SU-DHL-6 (cell line): Measurements from ENCODE around the gene FAM3D.

Source experiments
- H2AFZ ChIP-seq: fragments of 200-600 bp; sonication (generic); 2 replicates; pipeline ENCODE4 v1.6.1; 2014; ENCODE audit warnings: low read depth, mild to moderate bottlenecking, moderate library complexity, mixed read lengths, antibody characterized with exemption, low read length; ENCODE audit not compliant: severe bottlenecking
- H3F3A ChIP-seq: fragments of 200-600 bp; shearing (Covaris generic); 2 replicates; pipeline ENCODE4 v1.6.0; 2016; ENCODE audit warnings: antibody characterized with exemption, mild to moderate bottlenecking; ENCODE audit not compliant: insufficient read depth
- H3K27ac ChIP-seq: fragments of 200-600 bp; sonication (generic); 2 replicates; pipeline ENCODE4 v1.5.1; 2016; ENCODE audit warnings: low read depth, mild to moderate bottlenecking, low read length, moderate library complexity, mixed read lengths
- H3K27me3 ChIP-seq: fragments of 200-600 bp; sonication (generic), shearing (Covaris generic); 2 replicates; pipeline ENCODE4 v1.6.0; 2014; ENCODE audit warnings: mild to moderate bottlenecking, low read length
- H3K36me3 ChIP-seq: fragments of 200-600 bp; sonication (generic); 2 replicates; pipeline ENCODE4 v1.6.1; 2014; ENCODE audit warnings: mild to moderate bottlenecking, low read length, mixed read lengths
- H3K4me2 ChIP-seq: fragments of 300-600, 200-600 bp; shearing (Covaris generic), sonication (generic); 2 replicates; pipeline ENCODE4 v1.6.0; 2014; ENCODE audit warnings: low read length, low read depth, mild to moderate bottlenecking; ENCODE audit not compliant: poor library complexity, severe bottlenecking
- H3K4me3 ChIP-seq: fragments of 200-600 bp; sonication (generic); 2 replicates; pipeline ENCODE4 v1.5.1; 2014; ENCODE audit warnings: antibody characterized with exemption, low read length, mild to moderate bottlenecking, mixed read lengths; ENCODE audit not compliant: insufficient read depth, poor library complexity, severe bottlenecking
- H3K79me2 ChIP-seq: fragments of 200-600 bp; sonication (generic); 2 replicates; pipeline ENCODE4 v1.6.1; 2014; ENCODE audit warnings: mild to moderate bottlenecking, low read length, moderate library complexity; ENCODE audit not compliant: insufficient read depth
- H3K9ac ChIP-seq: fragments of 200-600 bp; sonication (generic); 2 replicates; pipeline ENCODE4 v1.7.0; 2014; ENCODE audit warnings: mild to moderate bottlenecking, low read length
- H3K9me2 ChIP-seq: fragments of 200-600 bp; sonication (generic); replicated peaks from 2 replicates; pipeline ENCODE4 v1.6.1; 2014; ENCODE audit warnings: low read length; ENCODE audit not compliant: insufficient read depth
- H3K9me3 ChIP-seq: fragments of 200-600 bp; sonication (generic); 2 replicates; pipeline ENCODE4 v1.6.1; 2014; ENCODE audit warnings: low read length, mixed read lengths; ENCODE audit not compliant: insufficient read depth
- H4K20me1 ChIP-seq: fragments of 200-600 bp; sonication (generic); 2 replicates; pipeline ENCODE4 v1.6.1; 2014; ENCODE audit warnings: low read depth, mild to moderate bottlenecking, antibody characterized with exemption, low read length, moderate library complexity, mixed read lengths
- CTCF ChIP-seq: fragments of 200-600 bp; sonication (generic); IDR thresholded peaks from one replicate; pipeline ENCODE4 v1.5.1; 2017; ENCODE audit warnings: antibody characterized with exemption, mild to moderate bottlenecking, low read length, moderate library complexity; ENCODE audit not compliant: insufficient read depth, poor library complexity, severe bottlenecking
- EZH2phosphoT487 ChIP-seq: fragments of 200-600 bp; sonication (generic), shearing (Covaris generic); conservative IDR thresholded peaks from 2 replicates; pipeline ENCODE4 v1.6.1; 2018; ENCODE audit warnings: mild to moderate bottlenecking, antibody characterized with exemption, low read length, moderate library complexity, mixed read lengths

The FAM3D gene

GRCh38 chr3:58667704-58668103 lies 1.1 kb upstream of the FAM3D start:
- Histone ChIP-seq H2AFZ (no peak overlapping the region), H3K79me2 (no peaks in the 10 kb centered on the region), H4K20me1 (no peaks in the 10 kb centered on the region), H3K9me2 (no peaks in the 10 kb centered on the region), H3K9me3 (no peaks in the 10 kb centered on the region), H3K9ac (no peak overlapping the region), H3K27ac (no peak overlapping the region), H3K27me3 (no peaks in the 10 kb centered on the region), H3K4me2 (no peak overlapping the region), H3K36me3 (no peaks in the 10 kb centered on the region), H3K4me3 (no peak overlapping the region), H3F3A (no peaks in the 10 kb centered on the region)
- TF ChIP-seq EZH2phosphoT487 (no peak), CTCF (no peak)

GRCh38 chr3:58667229-58667628 lies 655 bp upstream of the FAM3D start:
- Histone ChIP-seq H3K36me3 (no peaks in the 10 kb centered on the region), H3K9me3 (no peaks in the 10 kb centered on the region), H3F3A (no peaks in the 10 kb centered on the region), H3K27ac (no peak overlapping the region), H2AFZ (no peak overlapping the region), H3K4me3 (no peak overlapping the region), H3K4me2 (no peak overlapping the region), H4K20me1 (no peaks in the 10 kb centered on the region), H3K9ac (no peak overlapping the region), H3K79me2 (no peaks in the 10 kb centered on the region), H3K27me3 (no peaks in the 10 kb centered on the region), H3K9me2 (no peaks in the 10 kb centered on the region)
- TF ChIP-seq CTCF (no peak), EZH2phosphoT487 (no peak)

GRCh38 chr3:58665405-58665804 lies 1.2 kb downstream of the FAM3D start:
- Histone ChIP-seq H3K27me3 (no peaks in the 10 kb centered on the region), H3K9ac (no peak overlapping the region), H4K20me1 (no peaks in the 10 kb centered on the region), H3K27ac (no peak overlapping the region), H3K9me2 (no peaks in the 10 kb centered on the region), H2AFZ (no peak overlapping the region), H3F3A (no peaks in the 10 kb centered on the region), H3K36me3 (no peaks in the 10 kb centered on the region), H3K79me2 (no peaks in the 10 kb centered on the region), H3K4me2 (no peak overlapping the region), H3K4me3 (no peak overlapping the region), H3K9me3 (no peaks in the 10 kb centered on the region)
- no peak for TF ChIP-seq CTCF
- TF ChIP-seq EZH2phosphoT487 = no peak

GRCh38 chr3:58664611-58665010 lies 2.0 kb downstream of the FAM3D start:
- H3K9me2 ChIP-seq = no peaks in the 10 kb centered on the region
- no peaks in the 10 kb centered on the region for H3K9me3 ChIP-seq
- H3F3A ChIP-seq = no peaks in the 10 kb centered on the region
- H3K27me3 ChIP-seq = no peaks in the 10 kb centered on the region
- H2AFZ ChIP-seq = no peak overlapping the region
- H3K27ac ChIP-seq = no peak overlapping the region
- no peaks in the 10 kb centered on the region for H3K79me2 ChIP-seq
- no peaks in the 10 kb centered on the region for H3K36me3 ChIP-seq
- no peaks in the 10 kb centered on the region for H4K20me1 ChIP-seq
- H3K9ac ChIP-seq = no peak overlapping the region
- TF ChIP-seq CTCF = no peak
- TF ChIP-seq EZH2phosphoT487 = no peak
- no peak overlapping the region for H3K4me3 ChIP-seq
- no peak overlapping the region for H3K4me2 ChIP-seq
